HepG2 (cell line): ENCODE measurements around the gene ROS1. TPM values are rescaled to one million over a fixed set of nuclear protein-coding genes. Genes with fewer than 3 reads are reported as not detected.
A peak's percentile ranks its signal among the peaks of the same experiment; 100 is the strongest.

Source experiments
- ATAC-seq: fragments of 200-7000 bp; cut with Tn5 transposase; 3 replicates; pipeline ENCODE4 v1.9.1; 2020; ENCODE audit warnings: mild to moderate bottlenecking, moderate library complexity
- BruUV-seq: library from RNA; stranded (reverse); fragments of 400-500 nt; replicated peaks from 2 replicates; lab custom pipeline; 2021; lab: Mats Ljungman, UMichigan
- CTCF ChIA-PET: fragments of 300-600 bp; formaldehyde crosslinking; extraction: SDS; loops from one replicate; lab custom pipeline; 2021; ENCODE audit warnings: low total read pairs, inconsistent platforms, low intra/inter-chr PET ratio; lab: Yijun Ruan, JAX
- POLR2A ChIA-PET: fragments of 350-600 bp; sonication (Branson Sonifier 250); formaldehyde crosslinking; loops from one replicate; lab custom pipeline; 2020; ENCODE audit warnings: antibody characterized with exemption, inconsistent platforms; lab: Yijun Ruan, JAX
- DNase-seq: peaks from one replicate; pipeline ENCODE4 v3.0.0-alpha.2; 2015; ENCODE audit warnings: low spot score
- FAIRE-seq: peaks from 3 replicates; lab custom pipeline; 2011; peaks lifted over from hg19 to GRCh38; lab: Jason Lieb, UNC
- H2AFZ ChIP-seq: one replicate; pipeline ENCODE4 v1.6.1; 2011; ENCODE audit warnings: low read length, inconsistent platforms
- H3K27ac ChIP-seq: fragments of 300-600 bp; 3 replicates; pipeline ENCODE4 v1.8.0; 2011; ENCODE audit warnings: mixed run types, mild to moderate bottlenecking, mixed read lengths, low read length, inconsistent platforms; ENCODE audit not compliant: insufficient read depth; ENCODE audit errors: extremely low read length
- H3K27me3 ChIP-seq, 2 experiments: fragments of 200-600 bp in 1 of 2; 2 replicates in 1 of 2; 3 replicates in 1 of 2; pipeline versions ENCODE4 v1.6.0 to v1.8.0; 2011; ENCODE audit warnings: low read length in 2 of 2, mild to moderate bottlenecking in 2 of 2, moderate library complexity in 2 of 2, inconsistent platforms in 1 of 2; ENCODE audit not compliant: insufficient read depth in 2 of 2, control insufficient read depth in 1 of 2
- H3K36me3 ChIP-seq, 2 experiments: fragments of 200-600 bp in 1 of 2; replicated peaks in 1 of 2; 2 replicates in 1 of 2; 3 replicates in 1 of 2; pipeline versions ENCODE4 v1.5.1 to v1.8.0; 2011; ENCODE audit warnings: low read length in 2 of 2, inconsistent platforms in 1 of 2; ENCODE audit not compliant: insufficient read depth in 2 of 2, control insufficient read depth in 1 of 2
- H3K4me1 ChIP-seq: 2 replicates; pipeline ENCODE4 v1.5.1; 2012; ENCODE audit warnings: low read length, inconsistent platforms; ENCODE audit not compliant: insufficient read depth
- H3K4me2 ChIP-seq: 2 replicates; pipeline ENCODE4 v1.6.0; 2011; ENCODE audit warnings: low read depth, low read length, inconsistent platforms
- H3K4me3 ChIP-seq, 3 experiments: fragments of 200-600 bp in 1 of 3; sonication (generic), shearing (Covaris generic) in 1 of 3; replicated peaks in 1 of 3; 2 replicates each; pipeline ENCODE4 v1.5.1; 2011 to 2016; ENCODE audit warnings: low read length in 3 of 3, inconsistent platforms in 2 of 3, low read depth in 2 of 3, mild to moderate bottlenecking in 2 of 3, control low read depth in 1 of 3, mixed read lengths in 1 of 3; ENCODE audit not compliant: insufficient read depth in 1 of 3
- H3K79me2 ChIP-seq: one replicate; pipeline ENCODE4 v1.6.1; 2011; ENCODE audit warnings: low read length, inconsistent platforms; ENCODE audit not compliant: insufficient read depth
- H3K9ac ChIP-seq: 2 replicates; pipeline ENCODE4 v1.6.0; 2011; ENCODE audit warnings: mild to moderate bottlenecking, low read depth, low read length, inconsistent platforms; ENCODE audit not compliant: insufficient read depth
- H3K9me3 ChIP-seq: 2 replicates; pipeline ENCODE4 v1.5.1; 2012; ENCODE audit warnings: mild to moderate bottlenecking, low read length
- H4K20me1 ChIP-seq: 2 replicates; pipeline ENCODE4 v1.6.0; 2011; ENCODE audit warnings: inconsistent platforms, mild to moderate bottlenecking, low read length, moderate library complexity; ENCODE audit not compliant: insufficient read depth
- ATF6 ChIP-seq: sonication (generic); formaldehyde crosslinking; conservative IDR thresholded peaks from 2 replicates; pipeline ENCODE4 v1.4.0; 2020; ENCODE audit warnings: missing genetic modification reagents
- EP300 ChIP-seq, 3 experiments: sonication (generic) in 1 of 3; formaldehyde crosslinking in 1 of 3; IDR thresholded peaks; 2 replicates each; pipeline versions ENCODE4 v1.5.1 to v1.6.1; 2011 to 2020; ENCODE audit warnings: low read depth in 2 of 3, low read length in 2 of 3, borderline replicate concordance in 1 of 3, improper control_type of control experiment in 1 of 3, mild to moderate bottlenecking in 1 of 3, missing genetic modification reagents in 1 of 3, moderate library complexity in 1 of 3
- HDAC2 ChIP-seq: sonication (generic); formaldehyde crosslinking; IDR thresholded peaks from 2 replicates; pipeline ENCODE4 v1.4.0; 2020; ENCODE audit warnings: missing genetic modification reagents
- IRF2 ChIP-seq: IDR thresholded peaks from 2 replicates; pipeline ENCODE4 v1.6.1; 2018; ENCODE audit warnings: missing genetic modification reagents, missing compliant biosample characterization
- MXI1 ChIP-seq: IDR thresholded peaks from 3 replicates; pipeline ENCODE4 v1.6.1; 2012; ENCODE audit warnings: low read depth, low read length, inconsistent platforms, borderline replicate concordance
- ZNF17 ChIP-seq: sonication (generic); formaldehyde crosslinking; IDR thresholded peaks from 2 replicates; pipeline ENCODE4 v1.5.0; 2020; ENCODE audit warnings: mild to moderate bottlenecking, missing genetic modification reagents
- ZNF30 ChIP-seq: sonication (generic); formaldehyde crosslinking; IDR thresholded peaks from 2 replicates; pipeline ENCODE4 v1.5.0; 2020; ENCODE audit warnings: mild to moderate bottlenecking, missing genetic modification reagents
- ZNF414 ChIP-seq: sonication (generic); formaldehyde crosslinking; IDR thresholded peaks from 2 replicates; pipeline ENCODE4 v1.5.0; 2020; ENCODE audit warnings: missing genetic modification reagents
- WGBS: methylation state at CpG from one replicate; pipeline ENCODE4 v1.1.6; 2017; ENCODE audit warnings: low lambda C conversion rate; 5-methylcytosine and 5-hydroxymethylcytosine counted together
- in situ Hi-C: cut with HindIII; loops from 2 replicates; pipeline ENCODE4 v1.10.0; 2017; ENCODE audit warnings: low pct_unique_long_range_greater_than_20kb; ENCODE audit not compliant: extremely low pct_ligation_motif_present
- intact Hi-C: fragments of 100-400 bp; cut with micrococcal nuclease; formaldehyde crosslinking; loops from one replicate; pipeline ENCODE4 v1.10.0; 2022; ENCODE audit not compliant: unreplicated experiment
- polyA plus RNA-seq, 8 experiments: library from polyadenylated mRNA; depleted of rRNA in 3 of 8; stranded (reverse) in 7 of 8; unstranded in 1 of 8; fragments of >200 nt; fragmentation: Illumina TruSeq in 4 of 8; extraction: Trizol in 4 of 8; gene quantifications; 2 replicates each; pipeline versions ENCODE4 v1.2.1 to v1.2.3, GENCODE V29; 2011 to 2016; ENCODE audit warnings: low read depth in 4 of 8, missing spikeins in 1 of 8, mixed read lengths in 1 of 8; ENCODE audit not compliant: insufficient read depth in 1 of 8
- total RNA-seq, 5 experiments: library from RNA; depleted of rRNA; stranded (reverse); fragments of >200 nt; fragmentation: Illumina TruSeq; extraction: Trizol; gene quantifications; 2 replicates each; pipeline ENCODE4 v1.2.3, GENCODE V29; 2016; ENCODE audit warnings: low read depth in 1 of 5

ROS1 gene
- total and polyA plus RNA-seq, 2 of the 13 experiments (the other 11 are each of a cell fraction or from before 2014, with no cell fraction given), result not detected

GRCh38 chr6:117380298-117380697, 45.4 kb downstream of the ROS1 start:
- H2AFZ ChIP-seq, result no peak overlapping the region
- no peak for TF ChIP-seq HDAC2 (CRISPR knock-in tag)
- TF ChIP-seq EP300 (IDR thresholded peaks at IDR 0.05; ENCODE audit: low read depth in 2 of 2, low read length in 2 of 2), result no peak
- TF ChIP-seq EP300 (CRISPR knock-in tag; IDR thresholded peaks at IDR 0.05; ENCODE audit: borderline replicate concordance), result no peak
- no peak for TF ChIP-seq ZNF30 (CRISPR knock-in tag)
- no peak for TF ChIP-seq MXI1
- TF ChIP-seq ATF6 (CRISPR knock-in tag), result no peak
- no peak for TF ChIP-seq IRF2
- TF ChIP-seq ZNF17 (CRISPR knock-in tag), result no peak
- no peak for TF ChIP-seq ZNF414 (CRISPR knock-in tag)
- TF ChIP-seq, all 625 proteins: peak for 0
- H3K4me1 ChIP-seq, result no peaks in the 10 kb centered on the region
- CTCF ChIA-PET, result no interaction called here
- no peaks in the 10 kb centered on the region for H3K9me3 ChIP-seq
- no peaks in the 10 kb centered on the region for H3K79me2 ChIP-seq
- no peaks in the 10 kb centered on the region for H3K27me3 ChIP-seq
- intact Hi-C loops, result no loop called here
- no peak overlapping the region for H3K9ac ChIP-seq
- H3K4me2 ChIP-seq, result no peak overlapping the region
- no peak overlapping the region for H3K27ac ChIP-seq
- no TSS peak for BruUV-seq
- no peak for ATAC-seq
- FAIRE-seq, result peak; percentile 18
- in situ Hi-C loops, result no loop called here
- no peaks in the 10 kb centered on the region for H3K36me3 ChIP-seq
- 61% methylated on average over 2 of the region's 2 CpGs for WGBS
- H3K4me3 ChIP-seq, result no peak overlapping the region
- DNase-seq, result no peak
- POLR2A ChIA-PET, result no interaction called here
- no peaks in the 10 kb centered on the region for H4K20me1 ChIP-seq
